GM21367 (cell line): ENCODE measurements around the gene SIGLEC6.

ENCODE experiments used
- ATAC-seq: cut with Tn5 transposase; IDR thresholded peaks from one replicate; pipeline ENCODE4 v1.9.1; 2021; ENCODE audit not compliant: unreplicated experiment

Gene SIGLEC6

DNA sequence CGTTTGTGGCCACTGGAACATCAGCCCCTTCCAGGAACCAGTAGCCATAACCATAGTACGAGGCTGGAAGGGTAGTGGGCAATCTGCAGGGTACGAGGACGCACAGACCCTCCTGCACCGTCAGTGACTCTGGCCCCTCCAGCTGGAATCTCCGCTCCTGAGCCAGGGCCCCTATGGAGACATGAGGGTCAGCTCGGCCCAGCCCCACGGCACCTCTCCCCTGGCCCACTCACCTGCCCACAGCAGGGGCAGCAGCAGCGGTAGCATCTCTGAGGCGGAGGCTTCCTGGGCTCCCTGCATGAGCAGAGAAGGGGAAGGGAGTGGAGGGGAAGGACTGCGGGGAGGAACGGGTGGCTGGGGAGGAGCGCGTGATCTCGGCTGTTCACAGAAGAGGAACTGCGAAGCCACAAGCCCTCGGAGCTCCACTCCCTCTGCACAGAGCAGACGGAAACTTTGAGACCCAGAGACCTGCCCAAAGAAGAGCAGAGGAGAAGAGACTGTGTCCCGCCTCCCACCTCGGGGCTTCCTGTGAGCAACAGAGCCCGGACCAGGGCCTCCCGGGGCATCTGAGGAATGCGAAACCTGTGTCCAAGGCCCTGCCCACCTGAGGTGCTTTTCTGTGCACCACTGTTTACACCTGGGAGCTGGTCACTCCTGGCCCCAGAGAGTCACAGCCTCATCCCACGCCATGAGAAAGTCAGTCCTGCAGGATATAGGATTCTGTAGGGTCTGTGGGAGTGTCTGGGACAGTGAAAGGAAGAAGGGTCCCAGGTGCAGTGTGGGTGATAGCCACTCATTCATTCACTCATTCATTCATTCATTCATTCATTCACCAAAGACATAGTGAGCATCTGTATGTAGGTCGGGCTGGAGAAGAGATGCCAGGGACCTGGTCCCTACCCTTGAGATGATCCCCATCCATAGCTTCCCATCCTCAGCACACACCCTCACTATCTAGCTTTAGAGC lies at the start of gene SIGLEC6:
Gene SIGLEC6 (minus strand): TSS at position 322 of the 967 bp plus-strand sequence. CDS start 22 bp downstream, at position 300.
- ATAC-seq = peak; percentile 73

DNA sequence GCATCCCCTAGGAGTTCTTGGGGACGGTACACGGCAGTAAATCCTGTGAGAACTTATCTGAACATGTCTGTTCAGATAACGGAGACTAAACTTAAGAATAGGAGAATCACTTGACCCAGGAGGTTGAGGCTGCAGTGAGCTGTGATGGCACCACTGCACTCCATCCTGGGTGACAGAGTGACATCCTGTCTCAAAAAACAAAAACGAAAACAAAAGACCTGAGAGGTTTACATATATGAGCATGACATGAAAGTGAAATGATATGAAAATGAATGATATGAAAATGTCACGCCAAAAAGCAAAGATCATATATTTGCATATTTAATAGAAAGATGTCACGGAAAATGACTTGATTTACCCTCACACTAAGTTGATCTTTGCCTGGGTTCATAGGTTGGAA lies 45.4 kb upstream of the SIGLEC6 start:
- ATAC-seq = no peak

DNA sequence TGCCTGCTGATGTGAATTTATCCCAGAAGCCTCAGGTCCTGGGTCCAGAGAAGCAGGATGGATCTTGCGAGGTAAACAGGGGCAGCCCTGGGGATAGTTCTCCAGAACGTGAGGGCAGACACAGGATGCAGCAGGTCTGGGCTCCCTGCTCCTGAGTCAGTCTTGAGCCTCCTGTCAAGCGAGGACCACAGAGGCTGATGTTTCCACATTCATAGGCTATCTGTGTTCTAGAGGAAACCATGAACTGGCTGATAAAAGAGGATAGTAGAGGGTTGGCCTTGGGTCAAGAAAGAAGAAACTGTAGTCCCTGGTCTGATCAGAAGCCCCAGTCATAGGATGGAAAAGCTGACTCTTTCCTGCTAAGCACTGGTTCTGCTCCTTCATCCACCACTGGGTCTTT lies 41.9 kb upstream of the SIGLEC6 start:
- ATAC-seq = no peak

DNA sequence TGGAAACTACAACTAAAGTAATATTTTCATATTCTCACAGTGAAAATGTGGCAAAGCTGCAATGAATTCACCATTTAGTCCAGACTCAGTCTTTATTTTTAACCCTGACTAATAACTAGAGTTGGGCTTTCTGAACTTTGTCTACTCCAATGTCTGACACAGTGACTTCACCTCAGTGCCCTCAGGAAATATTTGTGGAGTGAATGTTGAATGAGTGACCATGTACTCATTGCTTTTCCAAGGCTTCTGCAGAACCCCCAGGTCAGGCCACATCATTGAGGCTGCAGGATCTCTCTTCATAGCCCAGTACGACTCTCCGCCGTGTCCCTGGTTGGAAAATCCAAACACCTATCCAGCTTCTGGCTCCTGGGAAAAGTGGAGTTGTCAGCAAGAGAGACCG lies 41.4 kb upstream of the SIGLEC6 start:
- ATAC-seq = no peak

DNA sequence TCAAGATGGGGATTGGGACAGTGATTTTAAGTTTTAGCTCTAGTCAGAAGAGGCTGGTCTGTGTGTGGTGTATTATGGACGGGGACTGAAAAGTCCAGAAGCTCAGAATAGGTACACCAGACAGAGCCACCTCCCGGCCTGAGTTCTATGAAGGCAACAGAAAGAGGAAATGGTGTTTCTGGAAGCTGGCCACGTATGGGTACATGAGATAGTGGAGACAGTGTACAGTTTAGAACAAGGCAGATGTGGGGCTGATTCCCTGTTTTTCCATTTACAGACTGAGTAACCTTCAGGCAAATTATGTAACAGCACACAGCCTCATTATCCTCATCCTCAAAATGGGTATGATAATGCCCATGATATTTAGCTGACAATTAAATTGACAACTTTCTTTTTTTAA lies 40.9 kb upstream of the SIGLEC6 start:
- no peak for ATAC-seq

DNA sequence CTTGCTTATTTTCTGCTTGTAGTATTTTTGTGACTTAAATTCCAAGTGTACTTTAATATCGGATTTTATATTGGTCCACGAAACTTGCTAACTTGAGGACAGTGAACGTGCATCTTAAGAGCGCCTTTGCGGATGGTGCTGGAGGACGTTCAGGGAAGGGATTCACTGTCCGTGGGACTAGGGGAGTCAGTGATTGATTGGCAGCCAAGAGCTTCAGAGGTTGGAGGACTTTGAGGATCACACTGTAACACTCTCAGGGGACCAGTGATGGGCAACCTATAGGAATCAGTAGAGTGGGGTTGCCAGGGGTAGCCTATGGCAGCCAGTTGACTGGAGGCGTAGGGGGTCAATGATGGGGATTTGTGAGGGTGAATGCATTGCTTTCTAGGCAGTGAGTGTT lies 40.1 kb upstream of the SIGLEC6 start:
- ATAC-seq = no peak

DNA sequence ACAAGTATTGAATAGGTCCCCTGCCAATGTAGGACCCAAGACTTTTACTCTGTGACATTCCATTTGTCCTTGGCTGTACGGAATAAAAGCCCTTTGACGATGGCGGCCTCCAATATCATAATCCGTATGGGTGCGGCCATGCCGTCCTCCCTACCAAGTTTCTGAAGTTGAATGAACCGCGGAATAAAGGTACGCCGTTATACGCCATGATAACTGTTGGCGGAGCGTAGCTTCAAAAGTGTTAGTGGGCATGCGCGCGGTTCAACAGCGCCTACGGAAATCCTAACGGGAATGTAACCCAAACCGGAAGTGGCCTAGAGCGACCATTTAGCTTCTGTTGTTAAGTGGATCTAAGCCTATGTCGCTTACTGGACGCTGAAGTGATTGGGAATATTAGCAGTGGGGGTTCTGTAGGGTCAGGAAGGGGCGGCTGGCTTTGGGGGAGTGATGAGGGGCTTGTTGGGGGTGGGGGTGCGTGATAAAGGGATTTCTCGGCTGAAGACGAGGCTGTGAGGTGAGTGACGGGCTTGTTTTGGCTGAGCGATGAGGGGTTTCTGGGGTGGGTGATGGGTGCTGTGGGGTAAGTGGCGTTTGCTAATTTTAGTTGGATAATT lies 39.6 kb upstream of the SIGLEC6 start, which contains the start of gene ZNF175:
Gene ZNF175 (plus strand): TSS at position 322 of the 614 bp plus-strand sequence. CDS start 2,047 bp downstream, outside the sequence.
- peak; percentile 79 for ATAC-seq

DNA sequence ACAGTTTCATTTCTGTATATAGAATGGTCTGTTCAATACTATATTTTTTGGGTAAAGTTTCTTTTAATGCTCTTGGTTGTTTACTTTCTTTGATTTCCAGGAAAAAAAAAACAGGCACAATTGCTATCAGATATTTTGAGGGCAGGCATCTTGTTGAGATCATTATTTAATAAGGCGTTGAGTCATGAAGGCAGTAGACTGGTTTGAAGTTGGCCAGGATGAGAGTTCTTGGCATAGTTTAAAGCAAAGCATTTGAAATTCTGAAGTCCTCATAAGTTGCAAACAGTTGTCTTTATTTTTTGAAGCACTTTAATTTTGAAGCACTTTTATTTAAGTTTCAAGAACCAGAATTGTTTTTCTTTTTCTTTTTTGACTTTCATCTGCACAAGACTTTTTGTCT lies 37.0 kb upstream of the SIGLEC6 start:
- no peak for ATAC-seq

DNA sequence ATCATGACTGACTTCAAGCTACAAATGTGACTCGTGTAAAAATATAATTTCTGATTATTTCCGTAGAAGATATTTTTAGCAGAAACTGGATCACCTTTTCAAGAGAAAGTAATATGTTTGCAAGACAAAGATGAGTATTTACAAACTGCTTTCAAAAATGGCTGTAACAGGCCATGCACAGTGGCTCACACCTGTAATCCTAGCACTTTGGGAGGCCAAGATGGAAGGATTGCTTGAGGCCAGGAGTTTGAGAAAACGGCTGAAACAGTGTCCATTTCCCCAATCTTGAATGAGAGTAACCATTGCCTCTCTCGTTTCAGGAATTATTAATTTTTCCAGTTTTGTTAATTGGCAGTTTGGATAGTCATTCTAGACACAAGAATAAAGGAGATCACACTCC lies 36.1 kb upstream of the SIGLEC6 start:
- no peak for ATAC-seq

DNA sequence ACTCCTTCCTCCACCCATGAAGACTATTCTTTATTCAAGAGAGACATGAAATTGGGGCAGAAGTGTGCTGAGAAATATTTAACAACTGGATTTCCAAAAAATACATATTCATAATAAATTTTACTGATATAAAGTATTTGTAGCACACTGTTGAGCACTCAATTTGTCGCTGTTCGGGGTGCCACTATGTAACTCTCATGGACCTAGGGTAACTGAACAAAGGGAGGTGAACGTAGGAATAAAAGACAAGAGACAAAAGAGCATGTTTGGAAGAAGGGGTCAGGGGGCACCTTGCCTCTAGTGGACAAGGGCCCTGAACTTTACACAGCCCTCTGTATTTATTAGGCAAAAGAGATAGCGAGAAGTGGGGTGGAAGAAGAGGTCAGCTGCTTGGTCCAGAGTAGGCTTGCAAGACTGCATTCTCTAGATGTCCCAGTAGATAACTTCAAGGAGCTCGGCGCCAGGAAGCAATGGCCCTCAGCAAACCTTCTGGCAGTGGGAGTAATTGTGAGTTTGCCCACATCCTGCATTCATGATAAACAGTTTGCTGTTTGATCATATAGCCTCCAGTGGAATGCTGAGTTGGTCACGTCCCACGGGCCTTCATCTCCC lies 35.1 kb upstream of the SIGLEC6 start:
- no peak for ATAC-seq

DNA sequence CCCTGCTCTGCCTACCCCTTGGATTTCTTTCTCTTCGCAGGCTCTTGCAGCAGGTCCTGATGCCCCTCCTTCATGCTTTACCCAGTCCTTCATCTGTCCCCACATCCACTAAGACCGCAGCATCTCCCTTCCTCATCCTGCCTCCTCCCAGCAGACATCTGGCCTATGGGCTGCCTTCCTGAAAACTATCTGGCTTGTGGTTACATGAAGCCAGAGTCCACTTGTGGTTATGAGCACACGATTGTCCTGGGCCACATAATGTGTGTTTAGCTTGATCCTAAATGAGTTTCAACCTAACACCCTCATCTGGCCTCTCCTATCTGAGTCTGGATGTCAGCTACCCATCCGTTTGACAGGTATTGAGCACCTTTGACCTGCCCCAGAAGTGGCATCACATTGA lies 34.1 kb upstream of the SIGLEC6 start:
- no peak for ATAC-seq

DNA sequence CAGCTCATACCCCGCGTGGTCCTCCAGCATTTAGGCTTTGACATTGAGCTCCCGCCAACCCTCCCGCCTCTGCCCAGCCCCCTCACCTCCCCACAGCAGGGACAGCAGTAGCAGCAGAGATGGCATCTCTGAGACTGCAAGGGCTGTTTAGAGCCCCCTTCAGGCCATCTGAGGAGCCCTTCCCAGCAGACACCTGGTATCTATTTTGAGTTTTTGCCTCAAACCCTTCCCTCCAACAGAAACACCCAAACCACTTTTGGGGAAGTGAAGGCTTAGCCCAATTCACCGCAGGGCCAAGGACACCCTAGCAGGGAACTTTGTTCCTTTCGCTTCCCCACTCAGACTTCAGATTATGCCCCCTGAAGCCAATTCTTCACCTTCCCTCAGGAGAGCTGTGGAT lies 33.3 kb upstream of the SIGLEC6 start:
- ATAC-seq = no peak

DNA sequence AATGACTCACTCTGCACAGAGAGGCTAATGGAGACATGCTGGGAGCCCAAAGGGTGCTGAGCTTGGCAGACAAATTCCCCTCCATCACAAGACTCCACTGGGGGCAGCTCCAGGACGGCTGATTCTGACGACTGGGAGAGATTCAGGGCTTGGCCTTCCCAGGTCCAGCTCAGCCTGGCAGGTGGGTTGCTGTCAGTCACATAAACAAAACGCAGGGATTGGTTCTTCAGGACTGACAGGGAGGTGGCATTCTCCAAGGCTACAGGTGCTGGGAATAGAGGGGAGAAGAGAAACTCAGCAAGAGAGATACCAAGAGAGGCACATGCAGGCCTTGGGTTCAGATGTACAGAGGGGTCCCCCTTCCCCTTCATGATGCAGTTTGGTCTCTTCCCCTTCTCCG lies 28.9 kb upstream of the SIGLEC6 start:
- no peak for ATAC-seq

DNA sequence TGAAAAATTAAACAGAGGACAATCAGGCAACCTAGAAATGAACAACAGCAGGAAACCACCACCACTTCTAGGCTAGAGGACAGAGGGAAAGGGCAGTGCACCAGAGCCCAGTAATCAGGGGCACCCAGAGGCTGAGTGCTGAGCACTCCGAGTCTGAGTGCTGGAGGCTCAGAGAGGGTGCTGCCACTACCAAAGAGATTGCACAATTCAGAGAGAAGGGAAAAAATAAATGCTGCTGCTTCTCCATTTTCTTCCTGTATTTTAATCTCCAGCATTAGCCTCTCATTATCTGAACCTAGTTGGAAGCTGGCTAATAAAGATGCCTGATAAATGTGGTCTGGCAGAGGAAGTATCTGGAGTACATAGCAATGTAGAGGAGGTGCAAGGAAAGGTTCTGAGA lies 27.8 kb upstream of the SIGLEC6 start:
- ATAC-seq = no peak

DNA sequence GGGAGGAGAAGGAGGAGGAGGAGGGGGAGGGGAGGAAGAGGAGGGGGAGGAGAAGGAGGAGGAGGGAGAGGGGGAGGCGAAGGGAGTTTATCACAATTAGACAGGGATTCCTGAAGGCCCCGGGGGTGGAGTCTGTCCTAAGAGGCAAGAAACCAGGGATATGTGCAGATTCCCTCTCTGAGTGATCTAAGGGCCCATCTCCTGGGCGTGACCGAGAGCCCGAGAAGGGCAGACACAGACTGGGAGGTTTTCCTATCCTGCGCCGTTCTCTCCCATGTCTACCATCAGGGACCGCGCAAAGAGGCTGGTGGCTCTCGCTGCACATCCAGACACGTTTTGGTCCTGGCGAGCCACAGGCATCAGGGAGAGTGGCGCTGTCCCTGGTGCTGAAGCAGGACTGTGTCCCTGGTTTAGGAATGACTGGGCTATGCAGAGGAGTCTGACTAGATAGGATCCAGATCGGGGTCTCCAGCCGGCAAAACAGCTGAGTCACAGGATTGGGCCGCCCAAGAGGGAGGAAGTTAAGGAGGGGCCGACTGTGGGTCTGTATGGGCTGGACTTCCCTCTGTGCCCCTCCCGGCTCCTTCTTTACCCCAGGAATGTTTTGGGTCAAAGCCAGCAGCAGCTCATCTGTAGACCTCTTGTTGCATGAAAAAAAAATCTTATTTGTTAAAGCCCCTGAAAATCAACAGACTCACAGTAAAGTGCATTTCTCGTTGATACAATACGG lies 21.7 kb upstream of the SIGLEC6 start:
- no peak for ATAC-seq

DNA sequence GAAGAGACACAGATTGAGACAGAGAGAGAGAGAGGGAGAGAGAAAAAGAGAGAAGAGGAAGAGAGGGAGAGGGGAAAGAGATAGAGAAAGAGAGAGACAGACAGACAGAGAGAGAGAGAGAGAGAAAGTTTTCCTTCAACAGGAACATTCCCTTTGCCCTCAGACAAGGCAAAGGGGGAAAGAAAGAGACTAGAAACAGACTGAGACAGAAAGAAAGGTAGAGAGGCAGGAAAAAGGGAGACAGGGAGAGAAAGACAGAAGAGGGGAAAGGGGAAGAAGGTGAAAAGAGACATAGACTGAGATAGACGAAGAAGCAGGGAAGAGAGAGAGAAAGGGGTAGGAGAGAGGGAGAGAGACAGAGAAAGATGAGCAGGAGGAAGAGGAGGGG lies 21.1 kb upstream of the SIGLEC6 start:
- no peak for ATAC-seq

DNA sequence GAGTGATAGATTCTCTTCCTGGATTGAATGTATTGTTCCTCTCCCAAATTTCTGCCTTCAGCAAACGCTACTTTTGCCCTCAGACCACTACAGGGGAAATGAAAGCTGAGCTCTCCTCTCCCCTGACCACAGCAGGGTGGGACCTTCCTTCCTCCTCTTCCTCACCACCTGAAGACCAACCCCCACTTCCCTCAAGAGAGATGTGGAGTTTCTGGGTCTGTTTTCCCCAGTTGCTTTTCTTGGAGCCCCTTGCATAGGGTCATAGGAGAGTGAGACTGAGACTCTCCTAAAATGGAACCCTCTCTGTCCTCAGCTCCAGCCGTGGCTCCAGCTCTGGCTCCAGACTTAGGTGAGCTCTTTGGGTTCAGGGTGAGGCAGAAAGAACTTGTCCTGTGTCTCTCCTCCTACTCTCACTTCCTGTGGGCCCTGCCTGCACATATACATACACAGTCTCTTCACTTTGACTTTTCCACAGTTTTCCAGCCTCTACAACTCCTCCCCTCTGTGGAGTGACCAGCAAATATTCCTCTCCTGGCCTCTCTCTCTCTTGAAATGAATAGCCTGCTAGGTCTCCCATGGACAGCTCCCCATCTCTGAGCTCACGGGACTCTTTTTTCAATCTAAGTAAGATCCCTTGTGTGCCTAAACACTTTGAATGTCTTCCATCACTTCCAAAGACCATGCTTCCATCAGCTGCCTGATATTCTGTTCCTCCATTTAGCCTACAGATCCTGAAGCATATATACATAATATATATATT lies 20.4 kb upstream of the SIGLEC6 start:
- no peak for ATAC-seq

DNA sequence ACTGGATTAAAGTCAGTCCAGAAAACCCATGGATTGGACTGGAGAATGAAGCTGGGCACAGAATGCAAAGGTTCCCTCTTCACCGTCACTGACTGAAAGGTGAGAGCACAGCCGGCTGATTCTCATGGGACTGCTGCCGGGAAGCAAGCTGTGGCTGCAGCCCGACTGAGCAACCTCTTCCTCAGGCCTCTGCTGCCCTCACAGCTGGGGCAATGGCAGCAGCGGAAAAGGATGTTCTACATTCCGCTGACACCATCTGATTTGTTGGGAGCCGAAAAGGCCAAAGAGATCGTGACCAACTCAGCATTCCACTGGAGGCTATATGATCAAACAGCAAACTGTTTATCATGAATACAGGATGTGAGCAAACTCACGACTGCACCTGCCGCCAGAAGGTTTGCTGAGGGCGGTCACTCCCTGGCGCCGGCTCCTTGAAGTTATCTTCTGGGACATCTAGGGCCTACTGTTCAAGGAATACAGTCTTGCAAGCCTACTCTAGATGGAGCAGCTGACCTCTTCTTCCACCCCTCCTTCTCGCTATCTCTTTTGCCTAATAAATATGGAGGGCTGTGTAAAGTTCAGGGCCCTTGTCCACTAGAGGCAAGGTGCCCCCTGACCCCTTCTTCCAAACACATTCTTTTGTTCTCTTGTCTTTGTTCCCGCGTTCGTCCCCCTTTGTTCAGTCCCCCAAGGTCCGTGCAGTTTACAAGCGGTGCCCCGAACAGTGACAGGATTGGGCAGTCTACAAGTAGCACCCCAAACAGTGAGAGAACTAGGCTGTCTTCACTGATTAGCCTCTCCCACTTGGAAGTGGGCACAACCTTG lies 19.6 kb upstream of the SIGLEC6 start:
- ATAC-seq = no peak

DNA sequence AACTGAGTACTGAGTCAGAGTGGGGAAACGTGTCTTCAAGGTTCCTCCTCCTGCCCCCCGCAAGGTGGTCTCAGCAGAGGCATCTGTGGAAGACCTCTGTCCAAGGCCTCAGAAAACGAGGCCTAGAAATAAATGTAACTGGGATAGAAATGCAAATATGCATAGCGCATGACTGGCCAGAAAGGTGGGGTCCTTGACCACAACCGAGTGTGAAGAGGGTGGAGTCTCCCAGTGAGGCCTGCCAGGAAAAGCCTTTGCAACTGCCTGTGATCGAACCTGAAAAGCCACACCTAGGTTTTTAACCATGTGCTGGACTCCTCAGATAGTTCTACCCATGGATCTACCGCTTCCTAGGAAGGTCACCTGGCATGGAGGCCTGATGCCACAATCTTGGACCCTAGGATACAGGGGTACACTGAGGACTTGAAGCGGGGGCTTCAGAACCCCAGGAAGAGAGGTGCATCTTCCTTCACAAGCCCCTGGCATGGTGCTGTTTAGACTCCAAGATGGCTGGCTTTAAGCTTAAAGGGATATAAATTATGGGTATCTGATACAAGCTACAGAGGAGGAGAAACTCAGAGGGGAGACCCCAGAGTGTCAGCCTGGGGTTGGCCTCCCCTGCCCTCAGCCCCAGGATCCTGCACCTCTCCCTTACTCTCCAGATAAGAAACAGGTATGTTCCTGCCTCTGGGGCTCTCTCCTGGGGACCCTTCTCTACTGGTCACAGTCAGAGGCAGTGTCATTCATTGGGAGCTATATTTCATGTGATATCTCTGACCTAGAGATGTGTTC lies 18.3 kb upstream of the SIGLEC6 start:
- ATAC-seq = no peak
